Lower leg skin (tissue), 4 donors: ENCODE measurements around the gene ZNF608. TPM values are rescaled to one million over a fixed set of nuclear protein-coding genes. Genes with fewer than 3 reads are reported as not detected.

Experiments
- DNase-seq, 2 donors: peaks; one replicate each; pipeline ENCODE4 v3.0.0-alpha.2; 2019; ENCODE audit warnings: low spot score in 2 of 2
- H3K4me3 ChIP-seq: fragments of 200-600 bp; sonication (generic); 2 replicates; pipeline ENCODE4 v1.5.1; 2017; ENCODE audit warnings: mild to moderate bottlenecking, low read depth; ENCODE audit not compliant: poor library complexity, severe bottlenecking
- CTCF ChIP-seq, 3 donors: fragments of 450-650 bp; IDR thresholded peaks; one replicate each; pipeline ENCODE4 v1.5.1; 2016; ENCODE audit warnings: antibody characterized with exemption in 3 of 3, mild to moderate bottlenecking in 3 of 3, moderate library complexity in 2 of 3
- POLR2A ChIP-seq, 2 donors: fragments of 450-650 bp; IDR thresholded peaks; one replicate each; pipeline ENCODE4 v1.6.1; 2016 to 2017; ENCODE audit warnings: antibody characterized with exemption in 2 of 2, mild to moderate bottlenecking in 1 of 2, moderate library complexity in 1 of 2
- WGBS, 2 donors: methylation state at CpG; one replicate each; pipeline ENCODE4 v1.1.5; 2018; 5-methylcytosine and 5-hydroxymethylcytosine counted together
- intact Hi-C: fragments of 100-400 bp; cut with DNase I; formaldehyde crosslinking; loops from one replicate; pipeline ENCODE4 v1.15.0; 2023; ENCODE audit warnings: low total_unique reads
- total RNA-seq, 4 donors: library from RNA; depleted of rRNA; stranded (reverse); fragments of >200 nt; gene quantifications; one replicate each; pipeline ENCODE4 v1.1.0, GENCODE V29; 2016

ZNF608 gene
- total RNA-seq, 4 donors from 2014 or later, result 3.8 to 11.6 (median 6.7) TPM

GRCh38 chr5:124740991-124741583 lies 5.4 kb downstream of the ZNF608 start:
- intact Hi-C loops, result no loop called here
- TF ChIP-seq CTCF (IDR thresholded peaks at IDR 0.05) (no peak), POLR2A (IDR thresholded peaks at IDR 0.05) (no peak)

GRCh38 chr5:124740071-124740470 lies 6.4 kb downstream of the ZNF608 start:
- intact Hi-C loops, result no loop called here
- WGBS, 2 donors, result 75 to 80% methylated on average over 4 of the region's 4 CpGs
- H3K4me3 ChIP-seq, result no peak overlapping the region
- no peak for DNase-seq
- TF ChIP-seq CTCF (IDR thresholded peaks at IDR 0.05) (no peak), POLR2A (IDR thresholded peaks at IDR 0.05) (no peak)

More at GRCh38 chr5:124740991-124741583, 5.4 kb downstream of the ZNF608 start:
- no peak overlapping the region for H3K4me3 ChIP-seq
- DNase-seq, result no peak
- WGBS, 2 donors, result 35 to 38% methylated on average over 4 of the region's 4 CpGs

GRCh38 chr5:124739634-124740025 lies 6.8 kb downstream of the ZNF608 start:
- no peak for DNase-seq
- TF ChIP-seq POLR2A (IDR thresholded peaks at IDR 0.05) (no peak), CTCF (IDR thresholded peaks at IDR 0.05) (no peak)
- intact Hi-C loops, result no loop called here
- 70 to 81% methylated on average over 9 of the region's 9 CpGs for WGBS, 2 donors
- no peak overlapping the region for H3K4me3 ChIP-seq

- TF ChIP-seq POLR2A (IDR thresholded peaks at IDR 0.05) (no peak), CTCF (IDR thresholded peaks at IDR 0.05) (no peak)
- WGBS, 2 donors, result 67 to 68% methylated on average over 9 of the region's 9 CpGs
- no peak for DNase-seq
- intact Hi-C loops, result no loop called here
- no peak overlapping the region for H3K4me3 ChIP-seq
These were observed 7.5 kb downstream of the ZNF608 start for GRCh38 chr5:124738681-124739633.

GRCh38 chr5:124737651-124738050 lies 8.8 kb downstream of the ZNF608 start:
- WGBS, 2 donors, result 92 to 94% methylated on average over 1 of the region's 1 CpG
- H3K4me3 ChIP-seq, result no peak overlapping the region
- no peak for DNase-seq
- intact Hi-C loops, result no loop called here
- no peak for TF ChIP-seq POLR2A (IDR thresholded peaks at IDR 0.05)
- TF ChIP-seq CTCF (IDR thresholded peaks at IDR 0.05), result no peak
